GM12873 (cell line): ENCODE measurements around the gene KRTAP15-1.

ENCODE experiments used
- CTCF ChIP-seq: IDR thresholded peaks from 2 replicates; pipeline ENCODE4 v1.5.1; 2012; ENCODE audit warnings: low read depth, mild to moderate bottlenecking, moderate library complexity, low read length, control low read depth; ENCODE audit not compliant: insufficient read depth; ENCODE audit errors: missing control alignments

KRTAP15-1 gene

GRCh38 chr21:30463713-30464112, 23.6 kb downstream of the KRTAP15-1 start:
- peak; percentile 22 for TF ChIP-seq CTCF

- TF ChIP-seq CTCF: no peak
Measured at GRCh38 chr21:30468900-30469714, 29.0 kb downstream of the KRTAP15-1 start.

- TF ChIP-seq CTCF: no peak
Measured at GRCh38 chr21:30478004-30478403, 37.9 kb downstream of the KRTAP15-1 start.

- TF ChIP-seq CTCF: no peak
Measured at GRCh38 chr21:30479259-30479658, 39.2 kb downstream of the KRTAP15-1 start.

GRCh38 chr21:30480145-30480544, 40.1 kb downstream of the KRTAP15-1 start, which contains the start of gene KRTAP19-1:
Gene KRTAP19-1, minus strand, starts transcription at chr21:30480367. Its CDS starts 50 bp downstream, at chr21:30480317.
- TF ChIP-seq CTCF: no peak

GRCh38 chr21:30482130-30482529, 42.1 kb downstream of the KRTAP15-1 start:
- no peak for TF ChIP-seq CTCF

- no peak for TF ChIP-seq CTCF
Measured at GRCh38 chr21:30486180-30486579, 46.1 kb downstream of the KRTAP15-1 start.
